SK-N-SH (cell line): Measurements from ENCODE around the gene SLC32A1. TPM values are rescaled to one million over a fixed set of nuclear protein-coding genes. Genes with fewer than 3 reads are reported as not detected.

Experiments
- CTCF ChIA-PET: fragments of 300-600, 350-600 bp; formaldehyde crosslinking; extraction: SDS; loops from one replicate; lab custom pipeline; 2021; lab: Yijun Ruan, JAX
- POLR2A ChIA-PET: fragments of 350-600 bp; sonication (Branson Sonifier 250); formaldehyde crosslinking; extraction: SDS; loops from one replicate; lab custom pipeline; 2020; ENCODE audit warnings: antibody characterized with exemption, inconsistent platforms; lab: Yijun Ruan, JAX
- DNase-seq: peaks from one replicate; pipeline ENCODE4 v3.0.0; 2012
- H2AFZ ChIP-seq: fragments of 200-600 bp; sonication (generic); 2 replicates; pipeline ENCODE4 v1.8.1; 2016; ENCODE audit warnings: antibody characterized with exemption, mild to moderate bottlenecking, low read depth
- H3F3A ChIP-seq: fragments of 200-600 bp; sonication (generic); replicated peaks from 2 replicates; pipeline ENCODE3; 2016; ENCODE audit warnings: antibody characterized with exemption, mild to moderate bottlenecking; ENCODE audit not compliant: insufficient read depth
- H3K27ac ChIP-seq, 2 experiments: fragments of 200-500 bp in 1 of 2; fragments of 200-600 bp in 1 of 2; sonication (Bioruptor generic) in 1 of 2; sonication (generic), shearing (Covaris generic) in 1 of 2; 2 replicates each; pipeline versions ENCODE4 v1.5.1 to v1.6.1; 2014 to 2016; ENCODE audit warnings: low read depth in 2 of 2, inconsistent platforms in 1 of 2, low read length in 1 of 2, mild to moderate bottlenecking in 1 of 2, mixed read lengths in 1 of 2
- H3K27me3 ChIP-seq: fragments of 200-600 bp; sonication (generic), shearing (Covaris generic); 2 replicates; pipeline ENCODE4 v1.6.1; 2016; ENCODE audit warnings: mixed run types; ENCODE audit not compliant: insufficient read depth
- H3K36me3 ChIP-seq, 2 experiments: fragments of 200-500 bp in 1 of 2; fragments of 200-600 bp in 1 of 2; sonication (Bioruptor generic) in 1 of 2; sonication (generic) in 1 of 2; replicated peaks in 1 of 2; 2 replicates each; pipeline versions ENCODE3 to v1.5.1; 2014 to 2016; ENCODE audit warnings: low read length in 1 of 2, mild to moderate bottlenecking in 1 of 2; ENCODE audit not compliant: insufficient read depth in 2 of 2, control insufficient read depth in 1 of 2
- H3K4me1 ChIP-seq, 2 experiments: fragments of 200-500 bp in 1 of 2; fragments of 200-600 bp in 1 of 2; sonication (Bioruptor generic) in 1 of 2; sonication (generic), shearing (Covaris generic) in 1 of 2; 2 replicates each; pipeline versions ENCODE4 v1.5.1 to v1.6.1; 2014 to 2016; ENCODE audit warnings: low read depth in 1 of 2, low read length in 1 of 2, mixed run types in 1 of 2; ENCODE audit not compliant: insufficient read depth in 2 of 2, control insufficient read depth in 1 of 2
- H3K4me2 ChIP-seq: fragments of 200-600 bp; sonication (generic), shearing (Covaris generic); 2 replicates; pipeline ENCODE4 v1.6.1; 2017; ENCODE audit warnings: mixed run types
- H3K4me3 ChIP-seq, 2 experiments: fragments of 200-500 bp in 1 of 2; fragments of 200-600 bp in 1 of 2; sonication (Bioruptor generic) in 1 of 2; sonication (generic), shearing (Covaris generic) in 1 of 2; 2 replicates each; pipeline versions ENCODE4 v1.5.1 to v1.8.1; 2014 to 2016; ENCODE audit warnings: low read depth in 2 of 2, inconsistent platforms in 1 of 2, low read length in 1 of 2, mild to moderate bottlenecking in 1 of 2, mixed read lengths in 1 of 2, moderate library complexity in 1 of 2
- H3K79me2 ChIP-seq: fragments of 200-600 bp; sonication (generic); 2 replicates; pipeline ENCODE4 v1.8.1; 2017; ENCODE audit warnings: mild to moderate bottlenecking; ENCODE audit not compliant: insufficient read depth
- H3K9ac ChIP-seq: fragments of 200-600 bp; sonication (generic); 2 replicates; pipeline ENCODE4 v1.6.1; 2017; ENCODE audit warnings: mixed run types
- H3K9me2 ChIP-seq: fragments of 200-600 bp; sonication (generic); 2 replicates; pipeline ENCODE4 v1.6.1; 2017; ENCODE audit warnings: mixed run types
- H3K9me3 ChIP-seq: fragments of 200-600 bp; sonication (generic); 2 replicates; pipeline ENCODE4 v1.6.1; 2017; ENCODE audit warnings: mixed run types, mild to moderate bottlenecking, moderate library complexity
- H4K20me1 ChIP-seq: fragments of 200-600 bp; sonication (generic); 2 replicates; pipeline ENCODE4 v1.6.1; 2017; ENCODE audit warnings: mild to moderate bottlenecking, mixed run types; ENCODE audit not compliant: insufficient read depth
- EZH2phosphoT487 ChIP-seq: fragments of 200-600 bp; sonication (generic); IDR thresholded peaks from 2 replicates; pipeline ENCODE4 v1.6.1; 2017; ENCODE audit warnings: low read depth, mixed run types, mild to moderate bottlenecking, antibody characterized with exemption, moderate library complexity, borderline replicate concordance
- FOSL2 ChIP-seq: IDR thresholded peaks from 2 replicates; pipeline ENCODE4 v1.4.0; 2012; ENCODE audit warnings: low read depth, mild to moderate bottlenecking, moderate library complexity, borderline replicate concordance
- FOXJ3 ChIP-seq: sonication (generic); formaldehyde crosslinking; IDR thresholded peaks from 2 replicates; pipeline ENCODE4 v1.5.1; 2020; ENCODE audit warnings: mild to moderate bottlenecking, missing genetic modification reagents
- FOXM1 ChIP-seq: IDR thresholded peaks from 2 replicates; pipeline ENCODE4 v1.4.0; 2012; ENCODE audit warnings: low read depth, mild to moderate bottlenecking
- MXI1 ChIP-seq: IDR thresholded peaks from 2 replicates; pipeline ENCODE4 v1.6.1; 2012; ENCODE audit warnings: mild to moderate bottlenecking, low read depth, low read length, improper control_type of control experiment
- NRF1 ChIP-seq: IDR thresholded peaks from 2 replicates; pipeline ENCODE4 v1.6.1; 2012; ENCODE audit warnings: low read depth, mild to moderate bottlenecking, low read length
- RCOR1 ChIP-seq: fragments of 150-350 bp; IDR thresholded peaks from 2 replicates; pipeline ENCODE4 v1.6.1; 2017; ENCODE audit warnings: antibody characterized with exemption, low read length
- RFX5 ChIP-seq: IDR thresholded peaks from 2 replicates; pipeline ENCODE4 v1.6.1; 2012; ENCODE audit warnings: mild to moderate bottlenecking, improper control_type of control experiment, low read length
- TCF12 ChIP-seq: IDR thresholded peaks from 2 replicates; pipeline ENCODE4 v1.4.0; 2012
- YY1 ChIP-seq: IDR thresholded peaks from 2 replicates; pipeline ENCODE4 v1.4.0; 2012; ENCODE audit warnings: low read depth, mild to moderate bottlenecking
- ZBTB33 ChIP-seq: IDR thresholded peaks from 2 replicates; pipeline ENCODE4 v1.4.0; 2012; ENCODE audit warnings: low read depth, borderline replicate concordance
- WGBS: methylation state at CpG from one replicate; pipeline ENCODE4 v1.1.6; 2017; ENCODE audit warnings: low lambda C conversion rate; 5-methylcytosine and 5-hydroxymethylcytosine counted together
- polyA plus RNA-seq, 3 experiments: library from polyadenylated mRNA; depleted of rRNA; stranded (reverse); fragments of >200 nt; gene quantifications; 2 replicates each; pipeline ENCODE4 v1.2.3, GENCODE V29; 2012

SLC32A1 gene
- polyA plus RNA-seq, 1 of the 3 experiments (the other 2 are of a cell fraction): not detected

GRCh38 chr20:38769376-38770295, 45.4 kb downstream of the SLC32A1 start:
- ChIA-PET POLR2A (no interaction called here), CTCF (interaction anchor here (0.9 to 13.5 kb wide), 2 partner anchors 19 to 21 kb away, joined by 5 to 99 read pairs; partner anchors contain the start of gene ACTR5)

GRCh38 chr20:38770546-38770945, 46.3 kb downstream of the SLC32A1 start:
- Histone ChIP-seq H3K27ac (no peak overlapping the region), H3K4me1 (no peaks in the 10 kb centered on the region), H3K79me2 (no peaks in the 10 kb centered on the region), H3K9ac (no peak overlapping the region), H3K36me3 (peaks cover 31 to 81% of the 10 kb centered on the region in 2 experiments), H3K9me3 (no peaks in the 10 kb centered on the region), H3K27me3 (no peaks in the 10 kb centered on the region), H4K20me1 (no peaks in the 10 kb centered on the region), H3K9me2 (no peaks in the 10 kb centered on the region), H2AFZ (no peak overlapping the region), H3F3A (no peaks in the 10 kb centered on the region), H3K4me2 (no peak overlapping the region), H3K4me3 (no peak overlapping the region)
- POLR2A ChIA-PET: no interaction called here
- DNase-seq: no peak
- no peak for TF ChIP-seq FOSL2
- TF ChIP-seq RFX5: no peak
- no peak for TF ChIP-seq MXI1
- no peak for TF ChIP-seq NRF1
- no peak for TF ChIP-seq ZBTB33
- no peak for TF ChIP-seq YY1
- 98% methylated on average over 3 of the region's 3 CpGs for WGBS
- CTCF ChIA-PET: interaction anchor here (0.9 to 13.5 kb wide), 2 partner anchors 20 kb away, joined by 5 to 99 read pairs; partner anchors contain the start of gene ACTR5

More at GRCh38 chr20:38769376-38770295, 45.4 kb downstream of the SLC32A1 start:
- Histone ChIP-seq H3K9ac (no peak overlapping the region), H3K9me2 (no peaks in the 10 kb centered on the region), H3K27ac (no peak overlapping the region), H3K4me1 (peaks cover 0 to 7% of the 10 kb centered on the region in 2 experiments; a peak in 1 of 4 replicates), H3F3A (no peaks in the 10 kb centered on the region), H2AFZ (no peak overlapping the region), H3K4me2 (no peak overlapping the region), H3K36me3 (peaks cover 29 to 85% of the 10 kb centered on the region in 2 experiments), H3K79me2 (no peaks in the 10 kb centered on the region), H3K27me3 (no peaks in the 10 kb centered on the region), H4K20me1 (no peaks in the 10 kb centered on the region), H3K9me3 (no peaks in the 10 kb centered on the region), H3K4me3 (no peak overlapping the region)
- DNase-seq: no peak
- TF ChIP-seq RCOR1 (no peak), FOXM1 (no peak), FOXJ3 (no peak), EZH2phosphoT487 (no peak), TCF12 (no peak)
- 95% methylated on average over 13 of the region's 13 CpGs for WGBS
